ENCODE results near the gene SYT8.
A peak's percentile ranks its signal among the peaks of the same experiment; 100 is the strongest.

SYT8 gene

DNA sequence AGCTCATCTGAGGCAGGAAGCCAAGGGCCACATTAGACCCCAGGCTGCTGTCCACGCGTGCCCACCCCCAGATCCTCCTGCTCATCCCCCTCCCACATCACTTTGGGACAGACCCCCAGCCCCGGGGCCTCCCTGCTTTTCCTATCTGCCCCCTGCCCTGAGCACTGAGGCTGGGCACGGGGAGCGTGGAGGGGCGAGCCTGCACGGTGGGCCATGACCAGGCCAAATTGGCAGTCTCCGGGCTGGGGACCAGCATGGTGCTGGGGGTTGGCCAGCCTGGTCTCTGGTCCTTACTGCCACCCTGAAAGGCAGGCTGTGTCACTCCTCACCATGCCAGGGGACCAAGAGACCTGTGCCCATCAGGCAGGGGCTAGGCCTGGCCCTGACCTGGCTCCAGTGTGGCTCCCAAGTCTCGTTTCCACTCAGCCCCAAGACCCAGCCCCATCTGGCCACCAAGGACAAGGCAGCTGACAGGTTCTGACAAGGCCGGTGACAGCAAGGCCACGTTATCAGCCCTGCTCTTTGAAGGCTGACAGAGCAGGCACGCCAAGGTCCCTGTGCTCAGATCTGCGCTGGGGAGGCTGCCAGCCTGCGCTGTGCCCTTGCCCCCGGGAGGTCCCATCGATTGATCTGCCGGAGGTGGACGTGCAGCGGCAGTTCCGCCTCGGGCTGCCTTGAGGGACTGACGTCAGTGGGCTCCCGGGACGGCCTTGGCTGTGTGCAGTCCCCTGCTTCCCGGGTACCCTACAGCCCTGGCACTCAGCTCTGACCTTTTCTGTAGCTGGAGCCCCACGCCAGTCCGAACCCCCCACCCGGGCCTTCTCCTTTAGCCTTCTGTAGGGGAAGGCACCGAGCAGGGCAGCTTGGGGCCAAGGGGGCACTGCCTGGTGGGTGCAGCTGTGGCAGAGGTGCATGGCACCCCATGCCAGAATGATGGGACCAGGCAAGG, 7.6 kb downstream of the SYT8 start:
- FAIRE-seq (no peak), DNase-seq (ENCODE audit: extremely low spot score, insufficient read length, low read depth) (no peak)

- DNase-seq (ENCODE audit: extremely low spot score, insufficient read length, low read depth) (no peak), FAIRE-seq (no peak)
Observed at GRCh38 chr11:1843098-1843473, 8.3 kb downstream of the SYT8 start.

DNA sequence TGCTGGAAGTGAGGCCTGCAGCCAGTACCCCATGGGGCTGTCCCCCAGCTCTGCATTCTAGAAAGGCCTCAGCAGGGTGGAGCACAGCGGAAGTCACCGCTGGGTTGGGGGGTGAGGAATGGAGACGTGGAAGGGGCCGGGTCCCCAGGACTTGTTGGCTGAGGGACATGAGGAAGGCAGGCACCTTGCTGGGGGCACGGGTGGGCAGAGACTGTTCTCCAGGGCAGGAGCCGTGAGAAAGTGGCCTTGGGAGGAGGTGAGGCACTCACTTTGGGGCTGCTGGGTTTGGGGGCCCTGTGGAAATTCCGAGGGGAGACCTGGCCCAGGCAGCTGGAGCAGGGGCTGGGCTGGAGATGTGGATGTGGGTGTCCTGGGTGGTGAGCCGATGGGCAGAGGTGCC, 9.0 kb downstream of the SYT8 start:
- DNase-seq (ENCODE audit: extremely low spot score, insufficient read length, low read depth) (no peak), FAIRE-seq (no peak)

GRCh38 chr11:1844221-1845094, 9.7 kb downstream of the SYT8 start:
- FAIRE-seq = peak; percentile 64
- no peak for DNase-seq (ENCODE audit: extremely low spot score, insufficient read length, low read depth)

DNA sequence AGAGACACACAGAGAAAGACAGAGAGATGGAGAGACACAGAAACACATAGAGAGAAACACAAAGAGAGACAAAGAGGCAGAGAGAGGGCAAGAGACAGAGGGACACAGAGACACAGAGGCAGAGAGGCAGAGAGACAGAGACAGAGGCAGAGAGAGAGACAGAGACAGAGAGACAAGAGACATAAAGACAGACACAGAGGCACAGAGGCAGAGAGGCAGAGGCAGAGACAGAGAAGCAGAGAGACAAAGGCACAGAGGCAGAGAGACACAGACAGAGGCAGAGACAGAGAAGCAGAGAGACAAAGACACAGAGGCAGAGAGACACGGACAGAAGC, 10.3 kb downstream of the SYT8 start:
- FAIRE-seq (no peak), DNase-seq (ENCODE audit: extremely low spot score, insufficient read length, low read depth) (no peak)

DNA sequence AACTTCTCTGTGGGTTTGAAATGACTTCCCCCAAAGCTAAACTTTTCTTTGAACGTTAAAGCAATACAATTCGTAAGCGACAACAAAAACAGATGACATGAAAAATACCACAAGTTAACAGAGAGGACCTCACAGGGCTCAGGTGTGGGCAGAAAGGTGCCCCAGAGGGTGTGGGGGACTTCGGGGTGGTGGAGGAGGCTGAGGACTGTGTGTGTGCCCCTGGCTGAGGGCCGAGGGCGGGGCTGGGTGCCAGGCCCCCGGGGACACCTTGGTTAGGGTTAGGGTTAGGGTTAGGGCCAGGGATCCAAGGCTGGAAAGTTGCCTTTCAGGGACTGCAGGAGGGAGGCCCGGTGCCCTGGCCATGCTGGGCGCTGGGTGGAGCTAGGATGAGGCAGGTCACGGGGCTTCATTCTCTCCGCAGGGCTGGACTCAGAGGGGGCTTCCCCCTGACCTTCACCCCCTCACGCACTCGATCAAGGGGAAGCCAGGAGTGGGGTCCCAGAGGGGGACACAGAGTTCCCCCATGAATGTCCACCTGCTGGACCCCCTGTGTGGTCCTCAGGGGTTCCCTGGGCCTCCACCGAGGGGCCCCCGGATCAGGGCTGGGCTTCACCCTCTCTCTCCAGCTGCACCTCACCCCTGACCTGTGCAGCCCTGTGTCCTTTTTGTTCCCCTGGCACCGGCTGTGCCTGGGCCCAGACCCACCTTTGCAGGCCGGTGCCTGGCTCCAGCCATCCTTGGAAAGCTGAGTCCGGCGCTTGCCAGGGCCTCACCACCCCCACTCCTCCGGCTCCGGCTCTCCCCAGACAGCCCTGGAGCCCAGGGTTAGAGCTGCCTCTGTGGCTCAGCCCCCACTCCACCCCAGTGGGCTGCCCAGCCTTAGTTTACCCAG, 11.0 kb downstream of the SYT8 start:
- no peak for DNase-seq (ENCODE audit: extremely low spot score, insufficient read length, low read depth)
- no peak for FAIRE-seq

GRCh38 chr11:1846453-1846932, 11.7 kb downstream of the SYT8 start:
- FAIRE-seq (no peak), DNase-seq (ENCODE audit: extremely low spot score, insufficient read length, low read depth) (no peak)

DNA sequence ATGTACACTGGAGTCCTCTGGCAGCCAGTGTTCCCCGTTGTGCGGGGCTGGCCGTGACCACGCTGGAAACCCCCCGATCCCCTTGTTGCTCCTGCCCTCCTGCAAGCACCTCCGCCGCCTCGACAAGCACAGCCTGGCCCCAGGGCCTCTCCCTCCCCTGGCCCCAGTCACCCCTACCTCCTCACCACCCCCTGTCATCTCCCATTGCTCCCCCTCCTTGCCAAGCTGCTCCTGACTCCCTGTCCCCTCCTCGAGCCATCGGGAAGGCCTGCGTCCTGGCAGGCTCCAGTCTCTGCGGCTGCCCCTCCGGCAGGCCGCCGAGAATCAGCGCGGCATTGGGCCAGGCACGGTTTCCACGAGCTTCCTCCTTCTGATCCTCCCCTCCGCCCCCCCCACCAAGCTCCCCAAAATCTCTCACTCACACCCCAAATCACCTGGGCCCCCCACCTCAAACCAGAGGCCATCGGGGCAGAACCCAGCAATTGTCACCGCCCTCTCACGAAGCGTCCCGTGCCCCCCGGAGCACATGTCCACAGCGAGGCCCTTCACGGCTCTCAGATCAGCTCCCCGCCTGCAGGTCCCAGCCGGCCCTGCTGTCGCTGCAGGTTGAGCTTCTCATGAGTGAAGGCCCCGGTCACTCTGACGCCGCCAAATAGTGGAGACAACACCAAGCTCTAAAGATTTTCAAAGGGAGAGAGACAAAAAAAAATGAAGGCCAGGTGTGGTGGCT, 12.4 kb downstream of the SYT8 start:
- no peak for DNase-seq (ENCODE audit: extremely low spot score, insufficient read length, low read depth)
- FAIRE-seq = no peak

GRCh38 chr11:1847926-1848639, 13.3 kb downstream of the SYT8 start:
- DNase-seq (ENCODE audit: extremely low spot score, insufficient read length, low read depth) = no peak
- no peak for FAIRE-seq

- no peak for DNase-seq (ENCODE audit: extremely low spot score, insufficient read length, low read depth)
- no peak for FAIRE-seq
Observed at GRCh38 chr11:1848640-1849430, 14.0 kb downstream of the SYT8 start.

DNA sequence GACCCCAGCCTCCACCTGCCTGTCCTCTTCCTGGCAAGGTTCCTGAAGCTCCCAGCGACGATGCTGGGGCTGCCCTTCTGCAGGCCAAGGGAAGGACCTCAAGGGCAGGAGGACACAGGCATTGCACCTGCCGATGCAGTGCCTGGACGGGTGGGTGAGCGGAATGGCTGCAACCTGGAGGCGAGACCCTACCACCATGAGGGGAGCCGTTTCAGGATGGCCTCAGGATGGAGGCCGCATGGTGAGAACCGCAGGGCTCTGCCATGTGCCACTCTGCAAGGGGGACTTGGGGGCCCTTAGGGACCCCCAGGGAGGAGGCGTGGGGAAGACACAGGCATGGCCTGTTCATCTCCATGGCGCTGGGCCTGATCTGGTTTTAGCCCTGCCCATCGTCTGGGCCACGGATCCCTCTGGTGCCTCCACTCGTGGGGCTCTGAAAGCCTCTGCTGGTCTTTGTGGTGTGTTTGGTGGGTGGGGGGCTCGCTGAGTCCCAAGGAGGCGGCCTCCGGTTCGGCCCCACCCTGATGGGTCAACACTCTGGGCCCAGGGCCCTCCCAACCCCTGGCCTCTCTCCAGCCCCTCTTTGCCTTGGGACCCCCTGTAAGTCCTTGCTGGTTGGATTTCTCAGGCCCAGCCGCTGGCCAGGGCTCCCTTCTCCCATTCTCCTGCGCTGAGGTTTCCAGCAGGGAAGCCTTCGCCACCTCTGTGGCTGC, 16.8 kb downstream of the SYT8 start:
- DNase-seq (ENCODE audit: extremely low spot score, insufficient read length, low read depth) = no peak
- FAIRE-seq = no peak

- FAIRE-seq (no peak), DNase-seq (ENCODE audit: extremely low spot score, insufficient read length, low read depth) (no peak)
Observed at GRCh38 chr11:1852271-1852876, 17.6 kb downstream of the SYT8 start.

DNA sequence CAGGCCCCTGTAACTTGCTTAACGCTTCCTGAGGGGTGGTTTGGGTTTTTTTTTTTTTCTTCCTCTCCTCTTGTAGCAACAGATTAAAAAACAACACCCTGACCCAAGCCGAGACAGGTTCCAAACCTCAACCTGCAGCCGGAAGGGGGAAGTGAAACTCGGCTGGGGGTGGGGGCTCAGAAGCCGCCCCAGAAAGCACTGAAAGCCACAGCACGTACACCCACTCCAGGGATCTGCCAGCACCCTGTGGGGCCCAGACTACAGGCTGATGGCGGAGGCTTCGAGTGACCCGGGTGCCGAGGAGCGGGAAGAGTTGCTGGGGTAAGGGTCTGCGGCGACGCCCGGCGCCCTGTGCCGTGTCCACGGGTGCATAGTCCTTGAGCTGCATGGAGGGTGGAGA, 18.1 kb downstream of the SYT8 start, which contains the start of gene LSP1:
Gene LSP1, plus strand, starts transcription at position 208 of the 400 bp plus-strand sequence. Its CDS starts 61 bp downstream, at position 269.
- FAIRE-seq = peak; percentile 99

GRCh38 chr11:1853376-1854131, 18.8 kb downstream of the SYT8 start:
- no peak for DNase-seq (ENCODE audit: extremely low spot score, insufficient read length, low read depth)
- no peak for FAIRE-seq

More for the DNA sequence above, 18.1 kb downstream of the SYT8 start, which contains the start of gene LSP1:
- DNase-seq (ENCODE audit: extremely low spot score, insufficient read length, low read depth) = peak; percentile 82

GRCh38 chr11:1854132-1854948, 19.6 kb downstream of the SYT8 start:
- no peak for FAIRE-seq
- DNase-seq (ENCODE audit: extremely low spot score, insufficient read length, low read depth) = peak; percentile 64

Measured in GM18507 (cell line).